ENCODE measurements around the gene ITPR1. TPM values are rescaled to one million over a fixed set of nuclear protein-coding genes. Genes with fewer than 3 reads are reported as not detected.

ITPR1 gene
- total and polyA plus RNA-seq, 2 experiments from 2014 or later, result 6.8 to 21.0 TPM

GRCh38 chr3:4855676-4856075 lies 362.5 kb downstream of the ITPR1 start:
- H3K27me3 Mint-ChIP-seq (ENCODE audit: insufficient read depth, low read depth, poor library complexity), result no peaks in the 10 kb centered on the region
- Histone ChIP-seq H3K27me3 (ENCODE audit: insufficient read depth) (no peaks in the 10 kb centered on the region), H3K27ac (ENCODE audit: low read depth) (no peak overlapping the region), H3K79me2 (replicated peaks; ENCODE audit: insufficient read depth) (no peaks in the 10 kb centered on the region), H3K9me2 (ENCODE audit: insufficient read depth) (no peaks in the 10 kb centered on the region), H4K20me1 (replicated peaks; ENCODE audit: insufficient read depth) (no peaks in the 10 kb centered on the region), H3F3A (replicated peaks; ENCODE audit: low read depth) (no peaks in the 10 kb centered on the region), H3K4me2 (no peak overlapping the region), H3K36me3 (ENCODE audit: insufficient read depth) (no peaks in the 10 kb centered on the region), H2AFZ (no peak overlapping the region), H3K4me1 (ENCODE audit: insufficient read depth) (no peaks in the 10 kb centered on the region), H3K4me3 (no peak overlapping the region)
- H3K36me3 Mint-ChIP-seq (ENCODE audit: low read depth), result peaks cover 6% of the 10 kb centered on the region; the same call in 1 of the 3 replicates
- no peak overlapping the region for H3K27ac Mint-ChIP-seq
- ATAC-seq, result no peak
- TF ChIP-seq STAT1 (IDR thresholded peaks at IDR 0.05; ENCODE audit: unreplicated experiment), result no peak
- TF ChIP-seq, protein P1, sequence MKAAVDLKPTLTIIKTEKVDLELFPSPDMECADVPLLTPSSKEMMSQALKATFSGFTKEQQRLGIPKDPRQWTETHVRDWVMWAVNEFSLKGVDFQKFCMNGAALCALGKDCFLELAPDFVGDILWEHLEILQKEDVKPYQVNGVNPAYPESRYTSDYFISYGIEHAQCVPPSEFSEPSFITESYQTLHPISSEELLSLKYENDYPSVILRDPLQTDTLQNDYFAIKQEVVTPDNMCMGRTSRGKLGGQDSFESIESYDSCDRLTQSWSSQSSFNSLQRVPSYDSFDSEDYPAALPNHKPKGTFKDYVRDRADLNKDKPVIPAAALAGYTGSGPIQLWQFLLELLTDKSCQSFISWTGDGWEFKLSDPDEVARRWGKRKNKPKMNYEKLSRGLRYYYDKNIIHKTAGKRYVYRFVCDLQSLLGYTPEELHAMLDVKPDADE (IDR thresholded peaks at IDR 0.05), result no peak
- no peak for TF ChIP-seq ZNF331 (CRISPR knock-in tag; IDR thresholded peaks at IDR 0.05; ENCODE audit: low read depth)
- TF ChIP-seq EZH2phosphoT487 (IDR thresholded peaks at IDR 0.05; ENCODE audit: unreplicated experiment), result no peak
- TF ChIP-seq NANOG (IDR thresholded peaks at IDR 0.05; ENCODE audit: borderline replicate concordance), result no peak
- TF ChIP-seq REST (IDR thresholded peaks at IDR 0.05; ENCODE audit: unreplicated experiment), result no peak
- TF ChIP-seq CTCF (conservative IDR thresholded peaks at IDR 0.05; ENCODE audit: low read depth in 2 of 2), result no peak
- no peak for TF ChIP-seq POLR2AphosphoS5 (IDR thresholded peaks at IDR 0.05; ENCODE audit: low read depth)
- TF ChIP-seq, protein P2, sequence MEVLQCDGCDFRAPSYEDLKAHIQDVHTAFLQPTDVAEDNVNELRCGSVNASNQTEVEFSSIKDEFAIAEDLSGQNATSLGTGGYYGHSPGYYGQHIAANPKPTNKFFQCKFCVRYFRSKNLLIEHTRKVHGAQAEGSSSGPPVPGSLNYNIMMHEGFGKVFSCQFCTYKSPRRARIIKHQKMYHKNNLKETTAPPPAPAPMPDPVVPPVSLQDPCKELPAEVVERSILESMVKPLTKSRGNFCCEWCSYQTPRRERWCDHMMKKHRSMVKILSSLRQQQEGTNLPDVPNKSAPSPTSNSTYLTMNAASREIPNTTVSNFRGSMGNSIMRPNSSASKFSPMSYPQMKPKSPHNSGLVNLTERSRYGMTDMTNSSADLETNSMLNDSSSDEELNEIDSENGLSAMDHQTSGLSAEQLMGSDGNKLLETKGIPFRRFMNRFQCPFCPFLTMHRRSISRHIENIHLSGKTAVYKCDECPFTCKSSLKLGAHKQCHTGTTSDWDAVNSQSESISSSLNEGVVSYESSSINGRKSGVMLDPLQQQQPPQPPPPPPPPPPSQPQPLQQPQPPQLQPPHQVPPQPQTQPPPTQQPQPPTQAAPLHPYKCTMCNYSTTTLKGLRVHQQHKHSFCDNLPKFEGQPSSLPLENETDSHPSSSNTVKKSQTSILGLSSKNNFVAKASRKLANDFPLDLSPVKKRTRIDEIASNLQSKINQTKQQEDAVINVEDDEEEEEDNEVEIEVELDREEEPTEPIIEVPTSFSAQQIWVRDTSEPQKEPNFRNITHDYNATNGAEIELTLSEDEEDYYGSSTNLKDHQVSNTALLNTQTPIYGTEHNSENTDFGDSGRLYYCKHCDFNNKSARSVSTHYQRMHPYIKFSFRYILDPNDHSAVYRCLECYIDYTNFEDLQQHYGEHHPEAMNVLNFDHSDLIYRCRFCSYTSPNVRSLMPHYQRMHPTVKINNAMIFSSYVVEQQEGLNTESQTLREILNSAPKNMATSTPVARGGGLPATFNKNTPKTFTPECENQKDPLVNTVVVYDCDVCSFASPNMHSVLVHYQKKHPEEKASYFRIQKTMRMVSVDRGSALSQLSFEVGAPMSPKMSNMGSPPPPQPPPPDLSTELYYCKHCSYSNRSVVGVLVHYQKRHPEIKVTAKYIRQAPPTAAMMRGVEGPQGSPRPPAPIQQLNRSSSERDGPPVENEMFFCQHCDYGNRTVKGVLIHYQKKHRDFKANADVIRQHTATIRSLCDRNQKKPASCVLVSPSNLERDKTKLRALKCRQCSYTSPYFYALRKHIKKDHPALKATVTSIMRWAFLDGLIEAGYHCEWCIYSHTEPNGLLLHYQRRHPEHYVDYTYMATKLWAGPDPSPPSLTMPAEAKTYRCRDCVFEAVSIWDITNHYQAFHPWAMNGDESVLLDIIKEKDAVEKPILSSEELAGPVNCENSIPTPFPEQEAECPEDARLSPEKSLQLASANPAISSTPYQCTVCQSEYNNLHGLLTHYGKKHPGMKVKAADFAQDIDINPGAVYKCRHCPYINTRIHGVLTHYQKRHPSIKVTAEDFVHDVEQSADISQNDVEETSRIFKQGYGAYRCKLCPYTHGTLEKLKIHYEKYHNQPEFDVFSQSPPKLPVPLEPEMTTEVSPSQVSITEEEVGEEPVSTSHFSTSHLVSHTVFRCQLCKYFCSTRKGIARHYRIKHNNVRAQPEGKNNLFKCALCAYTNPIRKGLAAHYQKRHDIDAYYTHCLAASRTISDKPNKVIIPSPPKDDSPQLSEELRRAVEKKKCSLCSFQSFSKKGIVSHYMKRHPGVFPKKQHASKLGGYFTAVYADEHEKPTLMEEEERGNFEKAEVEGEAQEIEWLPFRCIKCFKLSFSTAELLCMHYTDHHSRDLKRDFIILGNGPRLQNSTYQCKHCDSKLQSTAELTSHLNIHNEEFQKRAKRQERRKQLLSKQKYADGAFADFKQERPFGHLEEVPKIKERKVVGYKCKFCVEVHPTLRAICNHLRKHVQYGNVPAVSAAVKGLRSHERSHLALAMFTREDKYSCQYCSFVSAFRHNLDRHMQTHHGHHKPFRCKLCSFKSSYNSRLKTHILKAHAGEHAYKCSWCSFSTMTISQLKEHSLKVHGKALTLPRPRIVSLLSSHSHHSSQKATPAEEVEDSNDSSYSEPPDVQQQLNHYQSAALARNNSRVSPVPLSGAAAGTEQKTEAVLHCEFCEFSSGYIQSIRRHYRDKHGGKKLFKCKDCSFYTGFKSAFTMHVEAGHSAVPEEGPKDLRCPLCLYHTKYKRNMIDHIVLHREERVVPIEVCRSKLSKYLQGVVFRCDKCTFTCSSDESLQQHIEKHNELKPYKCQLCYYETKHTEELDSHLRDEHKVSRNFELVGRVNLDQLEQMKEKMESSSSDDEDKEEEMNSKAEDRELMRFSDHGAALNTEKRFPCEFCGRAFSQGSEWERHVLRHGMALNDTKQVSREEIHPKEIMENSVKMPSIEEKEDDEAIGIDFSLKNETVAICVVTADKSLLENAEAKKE (CRISPR knock-in tag; IDR thresholded peaks at IDR 0.05), result no peak
- no peak overlapping the region for H3K4me3 Mint-ChIP-seq
- H3K9me3 Mint-ChIP-seq, result peaks cover 3% of the 10 kb centered on the region; the same call in 1 of the 3 replicates
- no peaks in the 10 kb centered on the region for H3K4me1 Mint-ChIP-seq
- no peak for DNase-seq (ENCODE audit: low spot score)

All from GM23338 (cell line).